Measurements from ENCODE around the gene MUSTN1.

The MUSTN1 gene

GRCh38 chr3:52833202-52833601 is 1.6 kb downstream of the MUSTN1 start:
- no peak for DNase-seq (ENCODE audit: low read depth)

GRCh38 chr3:52831500-52832301 is 3.1 kb downstream of the MUSTN1 start:
- DNase-seq (ENCODE audit: low read depth): no peak

- no peak for DNase-seq (ENCODE audit: low read depth)
These were observed 4.1 kb downstream of the MUSTN1 start, which contains the start of gene ITIH4 for GRCh38 chr3:52830535-52831258. Gene ITIH4 (minus strand): TSS chr3:52830672. CDS start chr3:52830642, 30 bp downstream.

- no peak for DNase-seq (ENCODE audit: low read depth)
These were observed 4.8 kb downstream of the MUSTN1 start for GRCh38 chr3:52829906-52830463.

- no peak for DNase-seq (ENCODE audit: low read depth)
These were observed 5.3 kb downstream of the MUSTN1 start for GRCh38 chr3:52829482-52829881.

GRCh38 chr3:52827866-52828376 is 6.9 kb downstream of the MUSTN1 start:
- DNase-seq (ENCODE audit: low read depth): no peak

GRCh38 chr3:52827441-52827840 is 7.4 kb downstream of the MUSTN1 start:
- no peak for DNase-seq (ENCODE audit: low read depth)

GRCh38 chr3:52824037-52824436 is 10.8 kb downstream of the MUSTN1 start:
- DNase-seq (ENCODE audit: low read depth): no peak

- DNase-seq (ENCODE audit: low read depth): no peak
These were observed 12.5 kb downstream of the MUSTN1 start for GRCh38 chr3:52822363-52822762.

GRCh38 chr3:52820736-52821135 is 14.1 kb downstream of the MUSTN1 start:
- DNase-seq (ENCODE audit: low read depth): no peak

- DNase-seq (ENCODE audit: low read depth): no peak
These were observed 14.9 kb downstream of the MUSTN1 start for GRCh38 chr3:52819936-52820335.

- DNase-seq (ENCODE audit: low read depth): no peak
These were observed 17.0 kb downstream of the MUSTN1 start for GRCh38 chr3:52817860-52818259.

- no peak for DNase-seq (ENCODE audit: low read depth)
These were observed 17.6 kb downstream of the MUSTN1 start for GRCh38 chr3:52817221-52817620.

- DNase-seq (ENCODE audit: low read depth): no peak
These were observed 18.2 kb downstream of the MUSTN1 start for GRCh38 chr3:52816654-52817053.

- DNase-seq (ENCODE audit: low read depth): no peak
These were observed 18.6 kb downstream of the MUSTN1 start for GRCh38 chr3:52816199-52816598.

GRCh38 chr3:52813810-52814209 is 21.0 kb downstream of the MUSTN1 start:
- no peak for DNase-seq (ENCODE audit: low read depth)

GRCh38 chr3:52811452-52812011 is 23.3 kb downstream of the MUSTN1 start:
- no peak for DNase-seq (ENCODE audit: low read depth)

- DNase-seq (ENCODE audit: low read depth): no peak
These were observed 23.9 kb downstream of the MUSTN1 start for GRCh38 chr3:52810923-52811322.

- no peak for DNase-seq (ENCODE audit: low read depth)
These were observed 25.0 kb downstream of the MUSTN1 start for GRCh38 chr3:52809662-52810377.

GRCh38 chr3:52809149-52809548 is 25.7 kb downstream of the MUSTN1 start:
- no peak for DNase-seq (ENCODE audit: low read depth)

- no peak for DNase-seq (ENCODE audit: low read depth)
These were observed 29.4 kb downstream of the MUSTN1 start for GRCh38 chr3:52805270-52806039.

Data from stimulated activated CD8-positive, alpha-beta memory T cell treated with anti-CD3 and anti-CD28 coated beads, Interleukin-12 subunit alpha, Interleukin-12 subunit beta, amount 100 ng/mL, for 4 hours (primary cell).